UCSD-AML1 (cell line): ENCODE results near the gene DCTN1.
"Not testable (repeated sequence)": the region's sequence is repeated elsewhere in the genome, so short reads cannot be mapped to it uniquely, and the experiment has no call there.

Source experiments
- DNase-seq: peaks from one replicate; lab custom pipeline; 2025; ENCODE audit not compliant: unreplicated experiment; lab: John Stamatoyannopoulos, UW

DCTN1 gene

DNA sequence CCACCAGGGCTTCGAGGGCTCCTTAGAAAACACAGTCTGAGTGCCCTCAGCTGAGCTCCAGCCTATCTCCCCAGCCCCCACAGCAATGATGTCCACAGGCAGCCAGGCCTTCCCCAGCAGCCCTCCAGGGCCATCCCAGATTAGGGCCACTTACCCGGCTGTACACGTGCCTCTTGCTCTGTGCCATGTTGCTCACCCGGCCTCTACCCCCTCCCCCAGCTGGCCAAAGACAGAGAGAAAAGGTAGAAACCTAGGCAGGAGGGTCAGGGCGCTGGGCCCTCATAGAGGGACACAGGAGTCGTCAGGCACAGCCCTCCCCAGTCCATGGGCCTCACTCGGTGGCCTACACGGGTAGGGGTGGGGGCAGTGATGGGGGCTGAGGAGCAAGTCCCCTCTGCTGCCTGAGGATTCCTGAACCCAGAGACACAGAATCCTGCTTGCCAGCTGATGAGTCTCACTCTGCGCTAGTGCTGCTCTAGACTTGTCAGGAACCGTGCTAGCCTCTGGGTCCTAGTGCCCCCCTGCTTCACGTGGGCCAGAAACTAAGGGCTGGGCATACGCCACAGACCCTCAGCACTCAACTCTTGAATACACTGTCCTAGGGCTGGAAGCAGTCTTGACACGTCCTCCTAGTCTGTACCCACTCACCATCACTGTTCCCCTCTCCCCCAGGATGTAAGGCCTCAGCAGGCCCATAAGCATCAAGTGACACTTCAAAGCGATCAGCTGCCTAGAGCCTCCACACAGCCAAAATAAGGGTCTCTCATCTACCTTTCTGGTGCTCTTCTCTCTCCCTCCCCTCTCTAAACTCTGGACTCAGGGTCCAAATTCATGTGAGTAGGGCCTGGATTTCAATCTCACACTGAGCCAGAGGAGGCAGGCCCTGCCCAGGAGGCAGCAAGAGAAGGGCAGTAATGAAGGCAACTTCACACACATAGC lies at the start of gene DCTN1:
Gene DCTN1, minus strand, starts transcription at position 461 of the 939 bp plus-strand sequence. Its CDS starts 274 bp downstream, at position 187.
- no peak for DNase-seq

GRCh38 chr2:74428675-74429074 lies 48.6 kb upstream of the DCTN1 start:
- no peak for DNase-seq

DNA sequence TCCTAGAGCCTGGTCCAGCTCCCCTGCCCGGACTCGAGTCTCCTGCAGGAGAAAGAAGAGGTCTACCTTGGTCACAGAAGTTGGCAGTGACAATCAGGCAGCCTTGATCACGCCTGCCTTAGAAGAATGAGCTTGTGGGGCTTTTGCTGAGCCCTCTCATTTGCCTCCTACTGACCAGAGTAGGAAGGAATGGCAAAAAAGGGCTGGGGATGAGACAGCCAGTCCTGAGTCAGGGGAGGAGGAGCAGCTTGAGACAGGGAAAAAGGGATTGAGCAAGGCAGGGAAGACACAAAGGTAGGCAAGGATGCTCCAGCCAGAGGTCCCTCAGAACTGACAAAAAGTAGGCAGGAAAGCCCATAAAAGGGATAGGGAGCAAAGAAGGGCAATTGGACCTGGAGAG lies 47.4 kb upstream of the DCTN1 start:
- DNase-seq = no peak

GRCh38 chr2:74426181-74426758 lies 46.2 kb upstream of the DCTN1 start:
- DNase-seq = no peak

GRCh38 chr2:74425523-74425922 lies 45.4 kb upstream of the DCTN1 start:
- no peak for DNase-seq

GRCh38 chr2:74424995-74425406 lies 44.9 kb upstream of the DCTN1 start:
- DNase-seq = no peak

- DNase-seq = no peak
Measured at GRCh38 chr2:74424139-74424992, 44.3 kb upstream of the DCTN1 start.

- DNase-seq = no peak
Measured at GRCh38 chr2:74423231-74424095, 43.4 kb upstream of the DCTN1 start.

DNA sequence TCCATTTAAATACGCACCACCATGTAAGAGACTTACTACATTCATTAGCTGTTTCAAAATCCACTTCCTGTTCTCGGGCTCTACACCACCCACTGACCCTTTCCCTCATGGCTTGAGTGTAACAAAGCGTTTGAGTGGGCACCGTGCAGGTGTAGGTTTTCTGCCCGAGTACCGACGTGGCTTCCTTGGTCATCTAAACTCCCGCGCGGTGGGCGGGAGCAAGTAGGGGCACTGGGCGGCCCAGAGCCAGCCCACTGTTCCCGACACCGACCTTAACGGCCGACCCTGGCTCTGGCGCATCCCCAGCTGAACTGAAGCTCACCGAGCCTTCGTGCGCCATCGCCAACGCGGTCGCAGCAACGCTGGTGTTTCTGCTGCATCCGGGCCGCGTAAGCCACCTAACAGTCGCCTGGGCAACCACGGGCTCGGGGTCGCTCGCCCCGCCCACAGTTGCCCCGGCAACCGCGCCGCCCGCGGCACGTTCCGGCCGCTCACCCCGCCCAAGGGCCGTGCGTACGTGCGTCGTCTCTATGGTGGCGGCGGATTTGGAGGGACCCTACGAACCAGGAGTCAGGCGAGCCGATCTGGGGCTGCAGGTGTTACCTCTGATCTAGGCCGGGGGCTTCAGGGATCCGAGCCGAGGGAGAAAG lies 41.2 kb upstream of the DCTN1 start, which contains the start of the genes C2orf81 and WDR54:
Gene C2orf81, minus strand, starts transcription at position 399 of the 650 bp plus-strand sequence. Its CDS starts 59 bp downstream, at position 340.
Gene WDR54, plus strand, starts transcription at position 510 of the 650 bp plus-strand sequence. CDS start 424 bp downstream, outside the sequence.
- peak; percentile 94 for DNase-seq

GRCh38 chr2:74420443-74421103 lies 40.5 kb upstream of the DCTN1 start:
- not testable (repeated sequence) for DNase-seq

- no peak for DNase-seq
Measured at GRCh38 chr2:74420006-74420405, 39.9 kb upstream of the DCTN1 start.

DNA sequence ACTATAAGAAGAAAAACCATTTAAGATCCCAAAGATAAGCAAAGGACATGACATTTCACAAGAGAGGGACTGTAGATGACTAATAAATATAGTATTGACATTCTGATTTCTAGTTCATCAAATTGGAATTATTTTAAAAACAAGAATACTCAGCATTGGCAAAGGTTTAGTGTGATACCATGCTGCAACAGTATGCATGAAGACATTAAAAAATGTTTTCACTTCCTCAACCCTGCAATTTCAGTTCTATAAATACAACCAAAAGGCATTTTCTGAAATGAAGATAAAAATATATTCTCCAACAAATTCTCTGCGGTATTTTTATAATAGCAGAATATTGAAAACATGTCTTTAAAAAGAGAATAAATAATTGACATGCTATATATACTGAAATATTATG lies 39.2 kb upstream of the DCTN1 start:
- DNase-seq = no peak

- no peak for DNase-seq
Measured at GRCh38 chr2:74418312-74418711, 38.2 kb upstream of the DCTN1 start.

DNA sequence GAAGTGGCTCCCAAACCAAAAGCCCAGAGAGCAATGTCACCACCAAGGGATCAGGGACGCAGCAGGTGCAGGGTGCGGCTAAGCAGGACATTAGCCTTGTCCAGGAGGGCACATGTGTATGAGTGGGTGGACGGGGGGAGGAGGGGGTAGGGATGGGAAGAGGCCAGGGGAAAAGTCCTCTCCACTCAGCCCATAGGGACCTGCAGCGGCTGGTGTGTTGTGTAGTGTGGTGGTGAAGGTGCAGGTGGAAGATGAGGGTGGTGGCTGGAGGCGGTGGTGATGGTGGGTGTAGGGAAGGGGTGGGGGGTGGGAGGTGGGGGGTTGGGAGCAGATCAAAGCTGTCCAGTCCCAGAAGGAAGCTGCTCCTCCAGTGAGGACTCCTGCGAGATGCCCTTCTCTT lies 37.7 kb upstream of the DCTN1 start:
- DNase-seq = no peak

DNA sequence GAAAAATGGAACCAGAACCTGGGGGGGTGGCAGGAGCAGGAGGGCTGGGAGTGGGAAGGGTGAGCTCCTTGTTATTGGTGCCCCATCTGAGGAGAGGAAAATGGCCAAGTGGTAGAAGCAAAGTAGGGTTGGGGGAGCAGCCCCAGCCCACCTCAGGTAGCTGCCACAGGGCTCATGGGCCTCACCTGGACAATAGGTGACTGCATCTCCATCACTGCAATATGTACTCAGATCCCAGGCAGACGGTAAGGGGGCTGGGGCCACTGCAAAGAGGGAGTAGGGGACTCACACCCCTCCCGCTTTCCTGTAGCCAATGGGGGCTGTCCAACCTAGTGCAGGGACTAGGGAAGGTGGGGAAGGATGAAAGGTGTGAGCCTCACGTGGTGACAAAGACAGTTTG lies 37.1 kb upstream of the DCTN1 start:
- no peak for DNase-seq

GRCh38 chr2:74416778-74417177 lies 36.7 kb upstream of the DCTN1 start:
- no peak for DNase-seq

DNA sequence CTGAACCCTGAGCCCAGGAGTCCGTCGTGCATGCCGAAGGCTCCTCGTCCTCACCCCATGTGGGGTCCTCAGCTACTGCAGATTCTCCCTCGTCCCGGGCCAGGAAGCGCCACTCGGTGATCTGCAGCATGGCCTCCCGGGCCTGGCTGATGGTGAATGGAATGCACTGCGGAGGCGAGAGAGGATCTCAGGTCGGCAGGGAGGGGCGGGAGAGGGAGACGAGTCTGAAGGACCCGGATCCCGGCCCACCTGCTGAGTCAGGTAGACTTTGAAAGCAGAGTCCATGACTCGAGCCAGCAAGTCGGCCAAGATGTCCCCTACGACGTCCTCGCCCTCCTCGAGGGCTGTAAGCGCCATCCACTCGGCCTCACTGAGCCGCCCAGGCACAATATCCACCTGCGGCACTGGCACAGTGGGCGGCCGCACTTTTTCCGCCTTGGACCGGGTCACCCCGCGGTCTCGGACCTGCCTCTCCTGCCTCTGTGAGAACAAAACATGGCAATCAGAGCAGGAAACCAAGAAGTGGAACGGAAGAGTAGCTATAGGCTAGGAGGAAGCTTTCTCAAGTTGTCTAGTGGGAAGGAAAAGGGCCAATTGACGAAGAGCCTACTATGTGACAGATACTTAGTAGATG lies 35.8 kb upstream of the DCTN1 start:
- DNase-seq = no peak

GRCh38 chr2:74414881-74415761 lies 35.0 kb upstream of the DCTN1 start:
- DNase-seq = no peak
